ENCODE results near the gene HSD17B11. TPM values are rescaled to one million over a fixed set of nuclear protein-coding genes. Genes with fewer than 3 reads are reported as not detected.

HSD17B11 gene
- total RNA-seq: 1.4 and 2.6 TPM in 2 replicates

GRCh38 chr4:87390891-87391575 is at the start of gene HSD17B11:
Gene HSD17B11, minus strand, starts transcription at chr4:87391188. Its CDS starts 118 bp downstream, at chr4:87391070.

GRCh38 chr4:87422104-87423052 is 31.4 kb upstream of the HSD17B11 start, which contains the start of gene NUDT9:
Gene NUDT9, plus strand, starts transcription at chr4:87422573. Its CDS starts 333 bp downstream, at chr4:87422906.

GRCh38 chr4:87322754-87323153 is 68.2 kb downstream of the HSD17B11 start, which contains the start of gene HSD17B13:
Gene HSD17B13, minus strand, starts transcription at chr4:87322882. Its CDS starts 41 bp downstream, at chr4:87322841.

Other genes with a start within 250 kb of the HSD17B11 start
- 22.2 and 25.4 TPM in 2 replicates for gene KLHL8, start 170.6 kb downstream of the HSD17B11 start, total RNA-seq
- 0.07 TPM in 1 of 2 replicates, not detected in the other for gene HSD17B13, start 68.3 kb downstream of the HSD17B11 start, total RNA-seq
- gene NUDT9, start 31.4 kb upstream of the HSD17B11 start, total RNA-seq: 21.9 and 32.1 TPM in 2 replicates
- 0.07 TPM in 1 of 2 replicates, not detected in the other for gene SPARCL1, start 138.2 kb upstream of the HSD17B11 start, total RNA-seq
- not detected in 2 replicates for gene DSPP, start 217.3 kb upstream of the HSD17B11 start, total RNA-seq

Data from nasal cavity respiratory epithelium epithelial cell of viscerocranial mucosa (primary cell).